Thyroid gland (tissue), 4 donors: ENCODE results near the gene TNNI2.

Experiments used
- POLR2A ChIP-seq, 2 donors: fragments of 450-650 bp; IDR thresholded peaks; one replicate each; pipeline ENCODE4 v1.6.1; 2017; ENCODE audit warnings: antibody characterized with exemption in 2 of 2, mild to moderate bottlenecking in 2 of 2, moderate library complexity in 1 of 2
- TF ChIP-seq, protein P1 (sequence below), 6 experiments: fragments of 200-600 bp in 3 of 6; fragments of 450-650 bp in 3 of 6; sonication (generic) in 3 of 6; IDR thresholded peaks; one replicate each; pipeline ENCODE4 v1.5.1; 2016 to 2019; ENCODE audit warnings: antibody characterized with exemption in 6 of 6, mild to moderate bottlenecking in 2 of 6, inconsistent platforms in 1 of 6, moderate library complexity in 1 of 6

DNA sequence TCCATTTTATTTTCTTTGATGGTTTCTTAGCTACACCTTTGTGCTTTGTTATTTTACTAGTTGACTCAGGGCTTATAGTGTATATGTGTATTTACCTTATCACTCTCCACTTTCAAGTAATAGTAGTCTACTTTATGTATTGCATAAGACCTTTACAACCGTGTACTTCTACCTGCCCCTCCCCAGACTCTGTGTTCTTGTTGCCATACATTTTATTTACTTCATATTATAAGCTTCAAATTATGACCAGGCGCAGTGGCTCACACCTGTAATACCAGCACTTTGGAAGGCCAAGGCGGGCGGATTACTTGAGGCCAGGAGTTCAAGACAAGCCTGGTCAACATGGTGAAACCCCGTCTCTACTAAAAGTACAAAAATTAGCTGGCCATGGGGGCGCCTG is 46.9 kb upstream of the TNNI2 start:
- TF ChIP-seq, protein P1, sequence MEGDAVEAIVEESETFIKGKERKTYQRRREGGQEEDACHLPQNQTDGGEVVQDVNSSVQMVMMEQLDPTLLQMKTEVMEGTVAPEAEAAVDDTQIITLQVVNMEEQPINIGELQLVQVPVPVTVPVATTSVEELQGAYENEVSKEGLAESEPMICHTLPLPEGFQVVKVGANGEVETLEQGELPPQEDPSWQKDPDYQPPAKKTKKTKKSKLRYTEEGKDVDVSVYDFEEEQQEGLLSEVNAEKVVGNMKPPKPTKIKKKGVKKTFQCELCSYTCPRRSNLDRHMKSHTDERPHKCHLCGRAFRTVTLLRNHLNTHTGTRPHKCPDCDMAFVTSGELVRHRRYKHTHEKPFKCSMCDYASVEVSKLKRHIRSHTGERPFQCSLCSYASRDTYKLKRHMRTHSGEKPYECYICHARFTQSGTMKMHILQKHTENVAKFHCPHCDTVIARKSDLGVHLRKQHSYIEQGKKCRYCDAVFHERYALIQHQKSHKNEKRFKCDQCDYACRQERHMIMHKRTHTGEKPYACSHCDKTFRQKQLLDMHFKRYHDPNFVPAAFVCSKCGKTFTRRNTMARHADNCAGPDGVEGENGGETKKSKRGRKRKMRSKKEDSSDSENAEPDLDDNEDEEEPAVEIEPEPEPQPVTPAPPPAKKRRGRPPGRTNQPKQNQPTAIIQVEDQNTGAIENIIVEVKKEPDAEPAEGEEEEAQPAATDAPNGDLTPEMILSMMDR (IDR thresholded peaks at IDR 0.05) = no peak
- no peak for TF ChIP-seq POLR2A (IDR thresholded peaks at IDR 0.05)
